ENCODE results near the gene DRC3.

DNA sequence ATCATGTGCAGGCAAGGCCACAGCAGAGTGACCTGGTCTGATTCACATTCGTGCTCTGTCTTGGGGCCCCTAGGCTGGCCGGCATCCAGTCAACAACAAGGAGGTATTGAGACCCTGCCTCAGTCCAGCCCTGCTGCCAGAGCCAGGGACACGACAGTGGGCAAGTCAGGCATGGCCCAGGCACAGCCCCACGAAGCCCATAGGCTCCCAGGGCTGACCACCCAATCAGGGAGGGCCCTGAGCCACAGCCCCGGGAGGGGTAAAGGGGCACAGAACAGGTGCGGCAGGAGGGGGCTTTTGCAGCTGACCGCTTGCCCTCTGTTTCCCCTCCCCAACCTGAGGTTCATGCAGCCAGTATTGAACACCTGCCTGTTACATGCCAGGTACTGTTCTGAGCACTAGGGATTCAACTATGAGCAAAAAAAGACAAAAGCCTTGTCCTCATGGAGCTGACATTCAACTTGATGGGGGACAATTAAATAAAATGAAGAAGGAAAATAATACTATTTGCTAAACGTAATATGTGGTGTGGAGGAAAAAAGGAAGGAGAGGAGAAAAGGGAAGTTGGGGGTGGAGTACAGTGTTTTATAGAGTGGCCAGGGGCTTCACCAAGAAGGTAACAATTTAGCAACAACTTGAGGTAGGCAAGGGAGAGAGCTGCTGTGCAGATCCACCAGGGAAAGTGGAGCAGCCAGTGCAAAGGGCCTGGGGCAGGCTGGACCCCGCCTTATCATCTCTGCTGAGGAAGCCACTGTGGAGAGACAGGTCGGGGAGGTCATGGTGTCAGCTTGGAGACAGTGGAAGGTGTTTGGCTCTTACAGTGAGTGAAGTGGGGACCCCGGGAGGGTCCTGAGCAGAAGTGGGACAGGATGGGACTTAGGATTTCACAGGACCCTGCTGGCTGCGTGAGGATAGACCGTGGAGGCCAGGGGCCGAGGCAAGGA, 6.1 kb downstream of the DRC3 start:
- TF ChIP-seq, protein P1, sequence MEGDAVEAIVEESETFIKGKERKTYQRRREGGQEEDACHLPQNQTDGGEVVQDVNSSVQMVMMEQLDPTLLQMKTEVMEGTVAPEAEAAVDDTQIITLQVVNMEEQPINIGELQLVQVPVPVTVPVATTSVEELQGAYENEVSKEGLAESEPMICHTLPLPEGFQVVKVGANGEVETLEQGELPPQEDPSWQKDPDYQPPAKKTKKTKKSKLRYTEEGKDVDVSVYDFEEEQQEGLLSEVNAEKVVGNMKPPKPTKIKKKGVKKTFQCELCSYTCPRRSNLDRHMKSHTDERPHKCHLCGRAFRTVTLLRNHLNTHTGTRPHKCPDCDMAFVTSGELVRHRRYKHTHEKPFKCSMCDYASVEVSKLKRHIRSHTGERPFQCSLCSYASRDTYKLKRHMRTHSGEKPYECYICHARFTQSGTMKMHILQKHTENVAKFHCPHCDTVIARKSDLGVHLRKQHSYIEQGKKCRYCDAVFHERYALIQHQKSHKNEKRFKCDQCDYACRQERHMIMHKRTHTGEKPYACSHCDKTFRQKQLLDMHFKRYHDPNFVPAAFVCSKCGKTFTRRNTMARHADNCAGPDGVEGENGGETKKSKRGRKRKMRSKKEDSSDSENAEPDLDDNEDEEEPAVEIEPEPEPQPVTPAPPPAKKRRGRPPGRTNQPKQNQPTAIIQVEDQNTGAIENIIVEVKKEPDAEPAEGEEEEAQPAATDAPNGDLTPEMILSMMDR (IDR thresholded peaks at IDR 0.05): no peak
- TF ChIP-seq POLR2A (IDR thresholded peaks at IDR 0.05) (no peak), POLR2AphosphoS5 (IDR thresholded peaks at IDR 0.05; ENCODE audit: insufficient read depth in 1 of 2, low read depth in 1 of 2) (no peak)

All from vagina (tissue), 2 donors.